K562 (cell line): Measurements from ENCODE around the gene MFAP2. TPM values are rescaled to one million over a fixed set of nuclear protein-coding genes. Genes with fewer than 3 reads are reported as not detected.
A peak's percentile ranks its signal among the peaks of the same experiment; 100 is the strongest.

ENCODE experiments used
- ATAC-seq: fragments of 200-7000 bp; cut with Tn5 transposase; 3 replicates; pipeline ENCODE4 v1.9.1; 2020; ENCODE audit warnings: moderate library complexity
- BruUV-seq: library from RNA; stranded (reverse); fragments of 400-500 nt; replicated peaks from 2 replicates; lab custom pipeline; 2021; lab: Mats Ljungman, UMichigan
- CTCF ChIA-PET: fragments of 300-600 bp; formaldehyde crosslinking; extraction: SDS; loops from one replicate; lab custom pipeline; 2021; ENCODE audit warnings: low intra/inter-chr PET ratio; lab: Yijun Ruan, JAX
- POLR2A ChIA-PET: fragments of 300-600, 350-650 bp; sonication (Branson Sonifier 250); formaldehyde crosslinking; extraction: SDS; loops from one replicate; lab custom pipeline; 2021; ENCODE audit warnings: antibody characterized with exemption, inconsistent platforms; lab: Yijun Ruan, JAX
- DNase-seq, 4 experiments: peaks; one replicate each; pipeline versions ENCODE4 v3.0.0 to v3.0.0-alpha.2; 2011 to 2018; ENCODE audit warnings: low spot score in 3 of 4, mixed read lengths in 3 of 4; ENCODE audit errors: extremely low read depth in 1 of 4
- FAIRE-seq: peaks from 2 replicates; lab custom pipeline; 2011; peaks lifted over from hg19 to GRCh38; lab: Jason Lieb, UNC
- H2AFZ ChIP-seq: 2 replicates; pipeline ENCODE4 v1.6.0; 2011; ENCODE audit warnings: low read depth, low read length, control low read depth, inconsistent platforms
- H3K27ac ChIP-seq: fragments of 200-600 bp; 3 replicates; pipeline ENCODE4 v1.8.0; 2011; ENCODE audit warnings: low read depth, mild to moderate bottlenecking, control low read depth, inconsistent platforms, low read length, moderate library complexity, mixed read lengths; ENCODE audit errors: extremely low read depth
- H3K27me3 ChIP-seq, 2 experiments: fragments of 300-600 bp in 1 of 2; 2 replicates in 1 of 2; 3 replicates in 1 of 2; pipeline versions ENCODE4 v1.6.0 to v1.8.0; 2011; ENCODE audit warnings: inconsistent platforms in 2 of 2, low read length in 2 of 2, mild to moderate bottlenecking in 1 of 2, mixed read lengths in 1 of 2, moderate library complexity in 1 of 2; ENCODE audit not compliant: control insufficient read depth in 2 of 2, insufficient read depth in 2 of 2
- H3K36me3 ChIP-seq: fragments of 300-600 bp; 3 replicates; pipeline ENCODE4 v1.8.0; 2011; ENCODE audit warnings: mild to moderate bottlenecking, low read length, inconsistent platforms; ENCODE audit not compliant: control insufficient read depth, insufficient read depth
- H3K4me1 ChIP-seq, 2 experiments: fragments of 200-600 bp in 1 of 2; replicated peaks in 1 of 2; 2 replicates in 1 of 2; 3 replicates in 1 of 2; pipeline versions ENCODE4 v1.5.1 to v1.8.0; 2011; ENCODE audit warnings: inconsistent platforms in 2 of 2, low read length in 2 of 2, mild to moderate bottlenecking in 1 of 2, mixed read lengths in 1 of 2, moderate library complexity in 1 of 2; ENCODE audit not compliant: control insufficient read depth in 2 of 2, insufficient read depth in 2 of 2
- H3K4me2 ChIP-seq: 2 replicates; pipeline ENCODE4 v1.6.1; 2011; ENCODE audit warnings: low read length, control low read depth, inconsistent platforms, mixed read lengths; ENCODE audit not compliant: insufficient read depth
- H3K4me3 ChIP-seq: fragments of 200-600 bp; sonication (generic), shearing (Covaris generic); 2 replicates; pipeline ENCODE4 v1.5.1; 2016; ENCODE audit warnings: control low read depth, inconsistent platforms
- H3K79me2 ChIP-seq: fragments of 200-600 bp; 3 replicates; pipeline ENCODE4 v1.8.0; 2011; ENCODE audit warnings: low read length, inconsistent platforms; ENCODE audit not compliant: control insufficient read depth, insufficient read depth
- H3K9ac ChIP-seq, 2 experiments: 2 replicates each; pipeline versions ENCODE4 v1.6.0 to v1.6.1; 2011; ENCODE audit warnings: low read depth in 2 of 2, low read length in 2 of 2, control low read depth in 1 of 2, inconsistent platforms in 1 of 2, mild to moderate bottlenecking in 1 of 2, mixed read lengths in 1 of 2; ENCODE audit not compliant: insufficient read depth in 1 of 2
- H3K9me1 ChIP-seq: one replicate; pipeline ENCODE4 v1.6.0; 2011; ENCODE audit warnings: inconsistent platforms, mild to moderate bottlenecking, low read length, moderate library complexity; ENCODE audit not compliant: control insufficient read depth, insufficient read depth
- H3K9me3 ChIP-seq: replicated peaks from 2 replicates; pipeline ENCODE4 v1.5.1; 2011; ENCODE audit warnings: low read depth, low read length, inconsistent platforms; ENCODE audit not compliant: control insufficient read depth, insufficient read depth
- H4K20me1 ChIP-seq: replicated peaks from 2 replicates; pipeline ENCODE4 v1.6.1; 2011; ENCODE audit warnings: low read length, inconsistent platforms, mixed read lengths; ENCODE audit not compliant: control insufficient read depth, insufficient read depth
- HDAC8 ChIP-seq: fragments of 450-650 bp; IDR thresholded peaks from 2 replicates; pipeline ENCODE4 v1.6.1; 2016; ENCODE audit warnings: mild to moderate bottlenecking, missing genetic modification characterization, moderate library complexity, missing compliant biosample characterization
- JUN ChIP-seq, 2 experiments: sonication (generic) in 1 of 2; formaldehyde crosslinking in 1 of 2; IDR thresholded peaks; 2 replicates each; pipeline versions ENCODE4 v1.6.1 to v1.8.0; 2012 to 2022; ENCODE audit warnings: borderline replicate concordance in 2 of 2, mild to moderate bottlenecking in 2 of 2, improper control_type of control experiment in 1 of 2, low read depth in 1 of 2, low read length in 1 of 2, missing genetic modification reagents in 1 of 2
- MTA2 ChIP-seq: fragments of 450-650 bp; IDR thresholded peaks from 2 replicates; pipeline ENCODE4 v1.6.1; 2016; ENCODE audit warnings: low read depth
- POLR3G ChIP-seq: IDR thresholded peaks from 2 replicates; pipeline ENCODE4 v1.6.1; 2011; ENCODE audit not compliant: insufficient read length, insufficient replicate concordance; ENCODE audit errors: extremely low read depth
- TARDBP ChIP-seq: fragments of 450-650 bp; IDR thresholded peaks from 2 replicates; pipeline ENCODE4 v1.6.1; 2016
- TRIM24 ChIP-seq, 2 experiments: fragments of 450-650 bp; IDR thresholded peaks; 2 replicates each; pipeline ENCODE4 v1.6.1; 2016
- WGBS: fragments of 100-300 bp; shearing (Covaris generic); methylation state at CpG from one replicate; pipeline ENCODE4 v1.1.6; 2016; ENCODE audit warnings: low coverage, mixed read lengths; ENCODE audit not compliant: insufficient coverage; ENCODE audit errors: missing lambda C conversion rate; 5-methylcytosine and 5-hydroxymethylcytosine counted together
- in situ Hi-C: fragments of 300-500 bp; cut with MboI; formaldehyde crosslinking; loops from 4 replicates; pipeline ENCODE4 v1.15.0; 2018; ENCODE audit warnings: inconsistent platforms, mixed read lengths
- intact Hi-C: fragments of 100-400 bp; cut with micrococcal nuclease; formaldehyde crosslinking; loops from 2 replicates; pipeline ENCODE4 v1.14.2; 2022
- polyA plus RNA-seq, 8 experiments: library from polyadenylated mRNA; depleted of rRNA in 4 of 8; stranded (reverse) in 5 of 8; unstranded in 3 of 8; fragments of >200 nt; fragmentation: Nextera tagmentation in 2 of 8; fragmentation: Illumina TruSeq in 1 of 8; extraction: Ambion mirVana in 2 of 8; extraction: Trizol in 1 of 8; gene quantifications; 2 replicates each; pipeline versions ENCODE4 v1.2.1 to v1.2.3, GENCODE V29; 2011 to 2014; ENCODE audit warnings: inconsistent platforms in 1 of 8, missing spikeins in 1 of 8
- total RNA-seq, 7 experiments: library from RNA; depleted of rRNA in 6 of 7; stranded (reverse); fragments of >200 nt in 6 of 7; fragmentation: Illumina TruSeq in 2 of 7; extraction: Trizol in 2 of 7; gene quantifications; 2 replicates each; pipeline versions ENCODE4 v1.2.1 to v1.2.3, GENCODE V29; 2011 to 2021; ENCODE audit warnings: low replicate concordance in 1 of 7

The MFAP2 gene
- total and polyA plus RNA-seq, 9 of the 15 experiments (the other 6 are each of a cell fraction or from before 2014, with no cell fraction given): not detected

GRCh38 chr1:16978139-16978538 is 2.3 kb downstream of the MFAP2 start:
- Histone ChIP-seq H3K4me1 (peaks cover 0 to 44% of the 10 kb centered on the region in 2 experiments; a peak in 2 of 5 replicates), H3K9me3 (no peaks in the 10 kb centered on the region), H3K9ac (peak overlapping the region in 1 of 2 experiments; percentile 71; a peak in 2 of 4 replicates), H3K27ac (no peak overlapping the region), H2AFZ (no peak overlapping the region), H3K4me3 (no peak overlapping the region), H4K20me1 (peaks cover 18% of the 10 kb centered on the region; the same call in 1 of the 2 replicates), H3K9me1 (no peaks in the 10 kb centered on the region), H3K4me2 (no peak overlapping the region), H3K27me3 (peaks cover 20 to 29% of the 10 kb centered on the region in 2 experiments; a peak in 4 of 5 replicates), H3K36me3 (no peaks in the 10 kb centered on the region), H3K79me2 (no peaks in the 10 kb centered on the region)
- in situ Hi-C loops: no loop called here
- no peak for TF ChIP-seq TRIM24 (IDR thresholded peaks at IDR 0.05)
- no peak for TF ChIP-seq TARDBP
- no peak for TF ChIP-seq JUN (IDR thresholded peaks at IDR 0.05; ENCODE audit: borderline replicate concordance, low read depth, low read length)
- TF ChIP-seq JUN (CRISPR knock-in tag; IDR thresholded peaks at IDR 0.05; ENCODE audit: borderline replicate concordance): no peak
- no peak for TF ChIP-seq MTA2
- TF ChIP-seq HDAC8 (tag): no peak
- TF ChIP-seq POLR3G: no peak
- ChIA-PET POLR2A (interaction anchor here (0.9 to 1.2 kb wide), 4 partner anchors 13 to 81 kb away, joined by 4 to 7 read pairs (median 6); no protein-coding TSS in a partner anchor), CTCF (no interaction called here)
- ATAC-seq: no peak
- FAIRE-seq: no peak
- intact Hi-C loops: no loop called here
- BruUV-seq: no TSS peak
- 25% methylated on average over 4 of the region's 4 CpGs for WGBS
- no peak for DNase-seq
